DMS79 (cell line): ENCODE data around the gene CAMTA1.

Experiments used
- DNase-seq: peaks from one replicate; lab custom pipeline; 2025; lab: John Stamatoyannopoulos, UW

The CAMTA1 gene

GRCh38 chr1:7535016-7535415 is 749.8 kb downstream of the CAMTA1 start:
- no peak for DNase-seq

DNA sequence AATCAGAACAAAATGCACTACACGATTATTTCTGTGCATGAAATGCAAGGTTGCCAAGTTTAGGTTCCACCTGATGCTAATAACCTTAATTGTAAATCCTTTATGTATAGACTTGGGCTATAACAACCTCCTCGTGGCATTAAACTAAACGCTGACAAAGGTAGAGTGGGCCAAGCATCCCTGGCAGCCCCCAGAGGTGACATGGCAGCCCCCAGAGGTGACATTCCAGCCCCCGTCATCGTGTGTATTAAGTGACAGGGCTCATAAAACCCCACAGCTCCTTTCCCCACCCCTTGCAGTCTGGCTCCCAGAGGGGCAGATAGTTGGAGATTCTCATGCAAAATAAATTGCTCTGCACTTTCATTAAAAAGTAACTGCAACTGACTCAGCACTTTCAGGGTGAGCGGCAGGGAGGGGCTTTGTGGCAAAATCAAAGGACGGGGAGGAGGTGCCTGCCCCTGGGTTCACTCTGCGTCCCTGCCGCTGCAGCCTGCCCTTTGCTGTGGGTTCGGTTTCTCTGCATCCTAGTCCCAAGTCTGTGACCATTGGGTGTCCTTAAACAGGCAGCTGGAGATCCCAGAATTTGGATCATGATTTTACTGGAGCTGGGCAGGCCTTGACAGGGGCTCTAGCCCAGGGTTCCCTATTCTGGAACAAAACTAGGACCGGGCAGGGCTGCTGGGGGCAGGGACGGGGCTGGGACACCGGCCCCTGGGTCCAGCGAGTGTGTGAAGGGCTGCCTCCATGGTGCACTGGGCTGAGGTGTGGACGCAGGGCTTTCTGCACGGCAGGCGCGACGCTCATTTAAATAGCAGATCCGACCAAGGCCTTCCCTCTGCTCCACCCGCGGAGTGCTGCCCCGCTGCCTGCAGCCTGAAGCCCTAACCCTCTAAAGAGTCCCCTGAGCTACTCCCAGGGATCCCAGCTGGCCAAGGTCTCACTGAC is 751.0 kb downstream of the CAMTA1 start:
- no peak for DNase-seq

DNA sequence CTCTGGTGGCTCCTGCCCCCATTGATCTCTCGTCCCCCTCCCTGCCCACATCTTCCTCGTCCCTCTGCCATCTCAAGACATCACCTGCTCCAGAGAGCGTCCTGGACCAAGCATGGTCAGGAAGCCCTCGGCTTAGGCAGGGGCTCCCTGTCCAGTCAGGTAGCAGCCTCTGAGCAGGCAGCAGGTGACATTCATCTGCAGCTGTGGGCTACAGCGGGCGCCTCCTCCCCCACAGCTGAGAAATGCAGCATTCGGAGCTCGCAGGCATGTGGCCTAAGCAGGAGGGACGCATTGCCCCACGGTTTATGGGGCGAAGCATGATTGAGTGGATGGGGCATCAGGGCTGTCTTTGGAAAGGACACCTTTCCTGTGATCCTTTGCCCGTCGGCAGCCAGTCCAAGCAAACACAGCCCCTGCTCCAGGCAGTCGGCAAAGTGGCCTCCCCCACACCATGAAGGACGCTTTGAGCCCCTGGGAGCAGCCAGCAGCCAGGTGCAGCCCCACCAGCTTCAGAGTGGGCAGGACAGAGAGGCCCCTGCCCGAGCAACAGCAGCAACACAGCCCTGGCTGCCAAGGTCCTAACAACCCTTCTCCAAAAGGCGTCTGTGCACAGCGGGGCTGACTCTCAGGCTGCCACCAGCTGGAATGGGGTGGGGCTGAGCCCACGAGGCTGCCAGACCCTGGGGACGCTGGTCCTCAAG is 751.8 kb downstream of the CAMTA1 start:
- peak; percentile 90 for DNase-seq

GRCh38 chr1:7538033-7538432 is 752.8 kb downstream of the CAMTA1 start:
- DNase-seq: peak; percentile 40

DNA sequence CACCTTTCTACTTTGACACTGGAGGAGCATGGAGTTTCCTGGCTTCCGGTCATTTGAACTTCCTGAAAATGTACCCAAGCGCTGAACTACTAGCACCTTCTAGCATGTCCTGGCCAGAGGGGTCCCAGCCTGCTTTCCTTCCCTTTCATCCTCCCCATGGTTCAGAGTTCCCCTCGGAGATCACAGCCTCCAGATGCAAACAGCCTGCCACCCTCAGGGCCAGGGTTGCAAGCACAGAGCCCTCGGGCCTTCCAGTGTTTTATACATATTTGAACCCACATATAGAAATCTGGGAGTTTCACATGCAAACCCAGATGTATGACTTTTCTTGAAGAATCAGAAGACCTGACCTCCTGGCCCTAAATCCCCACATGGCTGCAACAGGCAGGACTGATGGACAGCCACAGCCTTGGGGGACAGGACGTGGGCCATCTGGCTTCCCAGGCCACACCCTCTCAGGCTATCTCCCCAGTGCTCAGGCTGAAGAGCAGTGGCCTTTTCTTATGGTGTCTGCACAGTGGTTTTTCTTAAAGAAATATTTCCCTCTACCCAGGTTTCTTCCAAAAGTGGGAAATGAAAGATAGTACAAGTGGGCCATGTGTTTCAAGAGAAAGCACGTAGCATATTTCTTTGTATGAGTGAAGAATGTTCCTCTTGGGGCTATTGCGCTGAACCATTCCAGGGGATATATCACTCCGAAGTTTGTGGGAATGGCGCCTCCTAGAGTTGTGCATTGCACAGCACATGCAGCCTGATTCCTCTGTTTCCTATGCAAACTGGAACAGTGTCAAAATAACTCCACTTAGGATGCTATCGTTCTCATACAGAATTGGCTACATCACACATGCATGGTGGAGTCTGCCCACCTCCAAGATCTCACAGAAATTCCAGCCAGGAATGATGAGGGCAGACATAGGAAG is 753.9 kb downstream of the CAMTA1 start:
- no peak for DNase-seq

DNA sequence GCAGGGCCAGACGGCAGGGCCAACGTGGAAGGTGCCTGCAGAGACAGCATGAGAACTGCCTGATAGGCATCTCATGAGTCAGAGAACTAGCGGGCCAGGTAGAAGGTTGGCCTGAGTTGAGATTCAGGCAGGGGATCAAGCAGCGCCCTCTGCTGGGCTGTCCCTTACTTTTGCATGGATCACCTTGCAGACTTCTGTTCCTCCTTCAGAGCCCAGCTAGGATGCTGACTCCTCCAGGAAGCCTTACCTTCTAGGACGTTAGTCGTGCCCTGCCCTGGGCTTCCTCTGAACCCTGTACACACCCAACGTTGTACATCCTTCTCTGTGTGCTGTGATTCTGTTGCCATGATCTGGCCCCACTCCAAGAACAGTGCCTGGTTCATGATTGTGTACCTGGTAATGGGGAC is 754.5 kb downstream of the CAMTA1 start:
- no peak for DNase-seq

GRCh38 chr1:7540816-7541215 is 755.6 kb downstream of the CAMTA1 start:
- DNase-seq: no peak

DNA sequence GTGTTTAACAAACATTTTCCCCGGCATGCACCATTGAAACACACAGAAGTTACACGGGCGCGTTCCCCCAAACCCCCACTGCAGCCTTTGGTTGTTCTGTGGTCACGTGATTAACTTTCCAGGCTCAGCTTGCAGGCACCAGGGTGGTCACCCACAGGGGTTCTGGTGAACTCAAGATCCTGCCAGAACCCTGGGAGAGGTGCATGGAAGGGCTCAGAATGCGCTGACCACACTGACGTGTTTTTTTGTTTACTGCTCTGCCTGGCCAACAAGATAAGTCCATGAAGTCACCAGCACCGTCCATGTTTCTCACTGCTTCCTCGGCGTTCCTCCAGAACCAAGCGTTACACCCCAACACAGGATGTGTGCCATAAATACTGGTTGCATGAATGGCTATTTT is 756.4 kb downstream of the CAMTA1 start:
- no peak for DNase-seq

GRCh38 chr1:7543718-7544090 is 758.5 kb downstream of the CAMTA1 start:
- DNase-seq: no peak

GRCh38 chr1:7549277-7550161 is 764.3 kb downstream of the CAMTA1 start:
- DNase-seq: no peak

GRCh38 chr1:7550261-7550865 is 765.1 kb downstream of the CAMTA1 start:
- no peak for DNase-seq

- DNase-seq: no peak
Measured at GRCh38 chr1:7550981-7551380, 765.7 kb downstream of the CAMTA1 start.

DNA sequence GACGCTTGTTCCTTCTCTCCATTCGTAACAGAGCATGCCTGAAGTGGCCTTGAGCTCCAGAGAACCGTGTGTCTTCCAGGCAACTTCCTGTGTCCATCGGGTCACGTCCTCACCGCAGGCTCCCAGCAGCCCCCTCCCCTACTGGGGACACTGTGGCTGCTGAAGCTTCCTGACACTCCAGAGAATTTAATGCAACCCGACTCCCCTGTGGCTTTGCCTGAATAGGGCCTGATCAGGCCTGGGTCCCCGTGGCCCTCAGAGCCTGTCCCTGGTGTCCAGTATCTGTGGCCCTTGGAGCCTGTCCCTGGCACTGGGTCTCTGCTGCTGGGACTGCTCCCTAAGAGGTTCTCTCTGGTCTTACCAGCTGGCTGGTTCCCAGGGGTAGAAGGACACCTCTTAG is 766.2 kb downstream of the CAMTA1 start:
- no peak for DNase-seq

DNA sequence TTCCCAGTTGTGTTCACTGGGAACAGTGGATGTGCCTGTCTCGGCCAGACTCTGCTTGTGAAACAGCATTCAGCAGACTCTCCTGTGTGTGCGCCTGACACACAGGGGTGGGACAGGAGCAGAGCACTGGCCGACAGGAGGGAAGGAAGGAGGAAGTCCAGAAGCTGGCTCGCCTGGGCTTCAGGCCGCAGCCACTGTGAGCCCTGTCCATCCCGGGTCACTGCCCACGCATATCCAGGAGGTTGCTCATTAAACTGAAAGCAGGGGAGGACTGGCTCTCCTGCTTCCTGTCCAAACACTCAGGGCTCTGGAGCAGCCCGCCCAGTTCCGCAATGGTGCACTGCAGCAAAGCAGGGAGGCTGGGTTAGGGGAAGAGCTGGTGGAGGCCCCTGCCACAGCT is 767.1 kb downstream of the CAMTA1 start:
- DNase-seq: no peak

DNA sequence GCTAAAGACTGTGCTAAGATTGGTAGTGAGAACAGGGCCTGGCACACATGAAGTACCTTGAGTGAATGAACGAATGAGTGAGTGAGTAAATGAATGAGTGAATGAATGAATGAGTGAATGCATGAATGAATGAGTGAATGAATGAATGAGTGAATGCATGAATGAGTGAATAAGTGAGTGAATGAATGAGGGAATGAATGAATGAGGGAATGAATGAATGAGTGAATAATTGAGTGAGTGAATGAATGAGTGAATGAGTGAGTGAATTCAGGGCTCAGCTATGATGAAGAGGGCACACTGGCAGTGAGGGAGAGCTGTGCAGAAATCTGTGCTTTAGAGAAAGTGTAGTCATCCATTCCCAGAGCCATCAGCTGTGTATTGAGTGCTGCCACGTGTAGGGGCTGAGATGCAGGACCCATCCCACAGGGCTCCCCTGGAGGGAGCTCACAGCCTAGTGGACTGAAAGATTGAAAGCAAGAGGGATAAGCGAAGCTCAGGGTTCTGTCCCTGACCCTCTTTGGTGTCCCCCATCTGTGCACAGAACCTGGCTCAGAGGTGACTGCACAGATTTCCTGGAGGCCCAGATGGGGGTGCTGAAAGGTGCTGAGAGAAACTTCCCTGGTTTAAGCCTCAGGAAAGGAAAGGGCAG is 767.9 kb downstream of the CAMTA1 start:
- DNase-seq: no peak

GRCh38 chr1:7554385-7555235 is 769.4 kb downstream of the CAMTA1 start:
- no peak for DNase-seq

GRCh38 chr1:7555391-7556185 is 770.3 kb downstream of the CAMTA1 start:
- DNase-seq: no peak

DNA sequence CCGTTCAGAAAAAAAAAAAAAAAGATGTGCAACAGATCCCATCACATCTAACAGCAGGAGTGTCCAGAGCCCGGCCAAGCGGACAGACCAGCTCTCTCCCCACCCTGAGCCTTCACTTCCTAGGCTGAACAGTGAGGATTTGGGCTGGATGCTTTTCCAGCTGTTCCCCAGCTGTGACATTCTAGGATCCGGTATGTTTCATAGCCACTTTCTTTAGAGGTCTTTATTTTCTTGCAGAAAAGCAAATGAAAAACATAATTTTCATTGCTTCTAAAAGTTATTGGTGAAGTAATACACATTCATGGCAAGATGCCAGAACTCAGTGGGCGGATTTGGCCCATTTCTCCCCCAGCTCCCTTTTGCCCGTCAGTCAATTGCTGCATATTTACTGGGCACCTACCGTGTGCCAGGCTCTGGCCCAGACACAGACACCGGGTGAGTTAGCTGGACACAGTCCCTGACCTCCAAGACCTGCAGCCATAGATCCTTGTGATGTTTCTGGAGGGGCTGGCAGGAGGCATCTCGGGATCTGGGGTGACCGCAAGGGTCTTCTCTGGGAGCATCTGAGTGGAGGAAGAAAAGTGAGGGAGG is 772.1 kb downstream of the CAMTA1 start:
- no peak for DNase-seq
